Tibial nerve (tissue), 4 donors: ENCODE measurements around the gene MOB2.

Experiments
- EP300 ChIP-seq, 2 donors: sonication (generic); formaldehyde crosslinking; IDR thresholded peaks; one replicate each; pipeline ENCODE4 v1.6.1; 2017; ENCODE audit warnings: antibody characterized with exemption in 2 of 2, mild to moderate bottlenecking in 1 of 2
- POLR2A ChIP-seq, 2 donors: fragments of 450-650 bp; IDR thresholded peaks; one replicate each; pipeline ENCODE4 v1.6.1; 2017; ENCODE audit warnings: antibody characterized with exemption in 2 of 2, mild to moderate bottlenecking in 2 of 2, moderate library complexity in 2 of 2
- TF ChIP-seq, protein P1 (sequence below), 5 experiments: fragments of 200-600 bp in 3 of 5; fragments of 450-650 bp in 2 of 5; sonication (generic) in 3 of 5; IDR thresholded peaks; one replicate each; pipeline ENCODE4 v1.5.1; 2016 to 2019; ENCODE audit warnings: antibody characterized with exemption in 5 of 5, mild to moderate bottlenecking in 3 of 5, moderate library complexity in 2 of 5

DNA sequence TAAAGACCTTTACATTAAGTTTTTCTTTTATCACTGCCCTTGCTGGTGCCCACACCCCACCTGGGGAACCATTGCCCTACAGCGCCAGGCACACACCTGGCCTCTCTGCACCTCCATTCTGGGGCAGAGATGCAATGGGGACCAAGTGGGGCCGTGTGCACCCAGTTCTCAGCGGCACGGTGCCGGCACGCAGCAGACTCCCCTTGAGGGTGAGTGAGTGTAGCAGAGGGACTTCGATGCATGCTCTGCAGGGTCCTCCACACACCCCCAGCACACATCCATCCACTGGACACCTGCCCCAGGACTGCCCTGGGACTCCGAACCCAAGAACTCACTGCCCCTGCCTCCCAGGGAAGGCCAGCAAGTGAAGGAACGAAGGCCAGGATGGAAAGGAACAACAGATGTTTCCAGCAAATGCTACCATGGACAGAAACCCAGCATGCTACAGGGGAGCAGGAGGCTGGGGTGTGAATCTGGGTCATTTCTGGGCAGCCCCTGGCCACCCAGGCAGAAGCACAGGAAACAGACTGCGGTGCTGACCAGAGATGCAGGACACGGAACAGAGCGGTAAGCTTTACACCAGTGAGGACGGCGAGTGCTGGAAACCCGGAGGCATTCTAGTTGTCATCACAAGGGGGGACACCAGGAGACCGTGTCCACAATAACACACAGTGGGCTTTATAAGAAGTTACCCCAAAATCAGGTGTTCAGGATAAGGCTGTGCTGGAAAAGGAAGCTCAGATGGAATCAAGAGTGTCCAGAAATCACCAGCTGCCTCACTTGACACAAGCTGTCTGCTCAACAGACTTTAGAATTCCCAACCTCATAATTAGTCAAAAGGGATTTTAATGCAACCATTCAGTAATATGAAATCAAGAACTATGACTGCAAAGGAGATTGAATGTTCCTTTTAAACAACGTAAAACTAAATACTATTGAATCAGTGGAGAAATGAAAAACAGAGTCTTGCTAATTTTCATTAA, 32.7 kb upstream of the MOB2 start:
- TF ChIP-seq, protein P1, sequence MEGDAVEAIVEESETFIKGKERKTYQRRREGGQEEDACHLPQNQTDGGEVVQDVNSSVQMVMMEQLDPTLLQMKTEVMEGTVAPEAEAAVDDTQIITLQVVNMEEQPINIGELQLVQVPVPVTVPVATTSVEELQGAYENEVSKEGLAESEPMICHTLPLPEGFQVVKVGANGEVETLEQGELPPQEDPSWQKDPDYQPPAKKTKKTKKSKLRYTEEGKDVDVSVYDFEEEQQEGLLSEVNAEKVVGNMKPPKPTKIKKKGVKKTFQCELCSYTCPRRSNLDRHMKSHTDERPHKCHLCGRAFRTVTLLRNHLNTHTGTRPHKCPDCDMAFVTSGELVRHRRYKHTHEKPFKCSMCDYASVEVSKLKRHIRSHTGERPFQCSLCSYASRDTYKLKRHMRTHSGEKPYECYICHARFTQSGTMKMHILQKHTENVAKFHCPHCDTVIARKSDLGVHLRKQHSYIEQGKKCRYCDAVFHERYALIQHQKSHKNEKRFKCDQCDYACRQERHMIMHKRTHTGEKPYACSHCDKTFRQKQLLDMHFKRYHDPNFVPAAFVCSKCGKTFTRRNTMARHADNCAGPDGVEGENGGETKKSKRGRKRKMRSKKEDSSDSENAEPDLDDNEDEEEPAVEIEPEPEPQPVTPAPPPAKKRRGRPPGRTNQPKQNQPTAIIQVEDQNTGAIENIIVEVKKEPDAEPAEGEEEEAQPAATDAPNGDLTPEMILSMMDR (IDR thresholded peaks at IDR 0.05): no peak
- TF ChIP-seq POLR2A (IDR thresholded peaks at IDR 0.05) (no peak), EP300 (IDR thresholded peaks at IDR 0.05) (no peak)
